ENCODE results near the gene CCNB1. TPM values are rescaled to one million over a fixed set of nuclear protein-coding genes. Genes with fewer than 3 reads are reported as not detected.

CCNB1 gene
- total RNA-seq, 1 experiment from 2014 or later = 262 TPM

DNA sequence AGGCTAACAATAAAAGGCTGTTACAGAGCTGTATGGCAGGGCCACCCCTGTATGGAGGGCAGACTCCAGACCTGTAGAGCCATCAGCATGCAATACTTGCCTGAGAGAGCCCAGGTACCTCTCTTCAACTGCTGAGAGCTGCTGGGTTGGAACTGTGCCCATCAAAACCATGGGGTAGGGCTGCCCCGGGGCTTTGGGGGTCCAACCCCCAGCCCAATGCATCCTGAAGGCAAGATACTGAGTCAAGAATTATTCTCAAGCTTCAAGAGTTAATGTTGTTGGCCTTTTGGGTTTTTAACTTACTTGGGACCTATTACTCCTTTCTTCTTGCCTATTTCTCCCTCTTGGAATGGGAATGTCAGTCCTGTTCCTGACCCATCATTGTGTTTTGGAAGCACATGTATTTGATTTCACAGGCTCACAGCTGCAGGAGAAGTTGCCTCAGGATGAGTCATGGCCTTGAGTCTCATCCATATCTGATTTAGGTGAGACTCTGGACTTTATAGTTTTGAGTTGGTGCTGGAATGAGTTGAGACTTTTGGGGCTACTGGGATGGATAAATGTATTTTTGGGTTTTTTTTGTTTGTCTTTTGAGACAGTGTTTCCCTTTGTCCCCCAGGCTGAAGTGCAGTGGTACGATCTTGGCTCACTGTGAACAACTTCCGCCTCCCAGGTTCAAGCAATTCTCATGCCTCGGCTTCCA, 46.7 kb downstream of the CCNB1 start:
- H3K27ac ChIP-seq (ENCODE audit: low read length) = no peak overlapping the region
- no peak for ATAC-seq
- ChIA-PET POLR2A (no interaction called here), CTCF (no interaction called here)
- H3K4me3 ChIP-seq (ENCODE audit: low read depth in 2 of 2, low read length in 2 of 2) = no peak overlapping the region
- no TSS peak for BruUV-seq (replicated peaks)
- no peaks in the 10 kb centered on the region for H3K36me3 ChIP-seq (ENCODE audit: control insufficient read depth, insufficient read depth, low read length)
- no peaks in the 10 kb centered on the region for H3K27me3 ChIP-seq (ENCODE audit: control insufficient read depth, insufficient read depth, low read length)
- TF ChIP-seq REST (IDR thresholded peaks at IDR 0.05; ENCODE audit: insufficient read depth in 1 of 2, low read depth in 2 of 2, low read length in 1 of 2) (no peak), SIN3A (IDR thresholded peaks at IDR 0.05; ENCODE audit: borderline replicate concordance, insufficient read depth, low read depth, low read length) (no peak), TCF7L2 (IDR thresholded peaks at IDR 0.05; ENCODE audit: low read depth, low read length) (no peak), POLR2AphosphoS5 (IDR thresholded peaks at IDR 0.05; ENCODE audit: low read depth, low read length) (no peak)
- TF ChIP-seq, protein P1, sequence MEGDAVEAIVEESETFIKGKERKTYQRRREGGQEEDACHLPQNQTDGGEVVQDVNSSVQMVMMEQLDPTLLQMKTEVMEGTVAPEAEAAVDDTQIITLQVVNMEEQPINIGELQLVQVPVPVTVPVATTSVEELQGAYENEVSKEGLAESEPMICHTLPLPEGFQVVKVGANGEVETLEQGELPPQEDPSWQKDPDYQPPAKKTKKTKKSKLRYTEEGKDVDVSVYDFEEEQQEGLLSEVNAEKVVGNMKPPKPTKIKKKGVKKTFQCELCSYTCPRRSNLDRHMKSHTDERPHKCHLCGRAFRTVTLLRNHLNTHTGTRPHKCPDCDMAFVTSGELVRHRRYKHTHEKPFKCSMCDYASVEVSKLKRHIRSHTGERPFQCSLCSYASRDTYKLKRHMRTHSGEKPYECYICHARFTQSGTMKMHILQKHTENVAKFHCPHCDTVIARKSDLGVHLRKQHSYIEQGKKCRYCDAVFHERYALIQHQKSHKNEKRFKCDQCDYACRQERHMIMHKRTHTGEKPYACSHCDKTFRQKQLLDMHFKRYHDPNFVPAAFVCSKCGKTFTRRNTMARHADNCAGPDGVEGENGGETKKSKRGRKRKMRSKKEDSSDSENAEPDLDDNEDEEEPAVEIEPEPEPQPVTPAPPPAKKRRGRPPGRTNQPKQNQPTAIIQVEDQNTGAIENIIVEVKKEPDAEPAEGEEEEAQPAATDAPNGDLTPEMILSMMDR (IDR thresholded peaks at IDR 0.05) = no peak
- H3K4me1 ChIP-seq (ENCODE audit: control insufficient read depth, insufficient read depth, low read length) = peaks cover 2% of the 10 kb centered on the region; the same call in 1 of the 2 replicates
- H3K9me3 ChIP-seq (ENCODE audit: control insufficient read depth, insufficient read depth, low read depth, low read length) = no peaks in the 10 kb centered on the region
- no peak for DNase-seq (ENCODE audit: low read depth, low spot score)
- in situ Hi-C loops (cut with HindIII; ENCODE audit: low pct_unique_long_range_greater_than_20kb, low sequenced_read_pairs) (no loop called here), intact Hi-C loops (cut with micrococcal nuclease; ENCODE audit: unreplicated experiment) (no loop called here)

DNA sequence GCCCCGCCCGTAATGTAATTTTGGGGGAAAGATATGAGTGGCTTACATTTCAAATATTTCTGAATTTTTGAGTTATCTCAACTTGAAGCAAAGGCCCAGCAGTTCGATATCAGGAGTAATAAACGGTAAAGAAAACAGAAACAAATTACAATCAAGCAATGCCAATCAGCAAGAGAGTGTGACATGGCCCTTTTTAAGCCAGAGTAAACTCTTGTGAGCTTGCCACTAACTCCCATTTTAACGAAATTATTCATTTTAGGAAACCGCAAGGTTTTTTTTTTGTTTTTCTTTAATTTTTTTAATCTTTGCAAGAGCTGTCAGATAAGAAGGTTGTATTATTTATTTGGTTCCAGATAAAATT, 50.2 kb downstream of the CCNB1 start:
- BruUV-seq (replicated peaks) = no TSS peak
- H3K9me3 ChIP-seq (ENCODE audit: control insufficient read depth, insufficient read depth, low read depth, low read length) = no peaks in the 10 kb centered on the region
- in situ Hi-C loops (cut with HindIII; ENCODE audit: low pct_unique_long_range_greater_than_20kb, low sequenced_read_pairs) (no loop called here), intact Hi-C loops (cut with micrococcal nuclease; ENCODE audit: unreplicated experiment) (no loop called here)
- no peaks in the 10 kb centered on the region for H3K36me3 ChIP-seq (ENCODE audit: control insufficient read depth, insufficient read depth, low read length)
- peak overlapping the region; percentile 67 for H3K27ac ChIP-seq (ENCODE audit: low read length)
- peak overlapping the region; percentile 90 to 95 for H3K4me3 ChIP-seq (ENCODE audit: low read depth in 2 of 2, low read length in 2 of 2)
- peaks cover 8% of the 10 kb centered on the region; the same call in 1 of the 2 replicates for H3K4me1 ChIP-seq (ENCODE audit: control insufficient read depth, insufficient read depth, low read length)
- no peak for DNase-seq (ENCODE audit: low read depth, low spot score)
- no peak for ATAC-seq
- ChIA-PET POLR2A (interaction anchor here (0.6 to 0.7 kb wide), 3 partner anchors 15 to 42 kb away, joined by 5 to 8 read pairs (median 7); no protein-coding TSS in a partner anchor), CTCF (no interaction called here)
- no peaks in the 10 kb centered on the region for H3K27me3 ChIP-seq (ENCODE audit: control insufficient read depth, insufficient read depth, low read length)
- TF ChIP-seq, protein P1 (IDR thresholded peaks at IDR 0.05) = no peak
- no peak for TF ChIP-seq TCF7L2 (IDR thresholded peaks at IDR 0.05; ENCODE audit: low read depth, low read length)
- TF ChIP-seq POLR2AphosphoS5 (IDR thresholded peaks at IDR 0.05; ENCODE audit: low read depth, low read length) = no peak
- TF ChIP-seq SIN3A (IDR thresholded peaks at IDR 0.05; ENCODE audit: borderline replicate concordance, insufficient read depth, low read depth, low read length) = no peak
- TF ChIP-seq REST (IDR thresholded peaks at IDR 0.05; ENCODE audit: insufficient read depth in 1 of 2, low read depth in 2 of 2, low read length in 1 of 2) = no peak
